CD4-positive, alpha-beta T cell (primary cell): ENCODE results near the gene RBM38. TPM values are rescaled to one million over a fixed set of nuclear protein-coding genes. Genes with fewer than 3 reads are reported as not detected.

ENCODE experiments used
- ATAC-seq: fragments of 200-7000 bp; cut with Tn5 transposase; one replicate; pipeline ENCODE4 v1.10.0; 2022; ENCODE audit warnings: mild to moderate bottlenecking; ENCODE audit not compliant: poor library complexity
- CTCF ChIA-PET: fragments of 350-600 bp; sonication (Branson Sonifier 250); formaldehyde crosslinking; loops from one replicate; lab custom pipeline; 2021; ENCODE audit warnings: antibody characterized with exemption, inconsistent platforms; lab: Charles Lee
- POLR2A ChIA-PET: fragments of 350-600 bp; sonication (Branson Sonifier 250); formaldehyde crosslinking; loops from one replicate; lab custom pipeline; 2021; ENCODE audit warnings: antibody characterized with exemption, inconsistent platforms; lab: Charles Lee
- DNase-seq, 14 experiments: peaks; one replicate each; pipeline ENCODE4 v3.0.0-alpha.2; 2013 to 2020; ENCODE audit warnings: mixed read lengths in 2 of 14
- H3K27ac ChIP-seq, 2 donors: one replicate each; pipeline versions ENCODE4 v1.5.1 to v1.7.0; 2013; ENCODE audit warnings: low read length in 2 of 2, low read depth in 1 of 2, mild to moderate bottlenecking in 1 of 2
- H3K27me3 ChIP-seq, 2 experiments: 1 replicate in 1 of 2; 2 replicates in 1 of 2; pipeline versions ENCODE4 v1.6.1 to v1.7.0; 2013; ENCODE audit warnings: low read length in 2 of 2, control low read depth in 1 of 2, mild to moderate bottlenecking in 1 of 2, moderate library complexity in 1 of 2; ENCODE audit not compliant: insufficient read depth in 2 of 2, control insufficient read depth in 1 of 2
- H3K36me3 ChIP-seq: one replicate; pipeline ENCODE4 v1.6.1; 2013; ENCODE audit warnings: low read length, control low read depth; ENCODE audit not compliant: insufficient read depth
- H3K4me1 ChIP-seq: one replicate; pipeline ENCODE4 v1.6.1; 2013; ENCODE audit warnings: low read length, control low read depth; ENCODE audit not compliant: insufficient read depth
- H3K4me3 ChIP-seq: one replicate; pipeline ENCODE4 v1.5.1; 2013; ENCODE audit warnings: mild to moderate bottlenecking, low read length, moderate library complexity
- H3K9me3 ChIP-seq, 2 experiments: 1 replicate in 1 of 2; 2 replicates in 1 of 2; pipeline versions ENCODE4 v1.6.1 to v1.7.0; 2013; ENCODE audit warnings: low read length in 2 of 2, mild to moderate bottlenecking in 2 of 2, control low read depth in 1 of 2, moderate library complexity in 1 of 2; ENCODE audit not compliant: control insufficient read depth in 1 of 2, insufficient read depth in 1 of 2
- H3K27ac Mint-ChIP-seq: one replicate; pipeline ENCODE4 v1.8.0; 2020; ENCODE audit warnings: mixed read lengths
- H3K27me3 Mint-ChIP-seq: one replicate; pipeline ENCODE4 v1.8.0; 2021; ENCODE audit warnings: mixed read lengths
- H3K36me3 Mint-ChIP-seq: one replicate; pipeline ENCODE4 v1.8.0; 2021; ENCODE audit warnings: low read depth, mixed read lengths
- H3K4me1 Mint-ChIP-seq: one replicate; pipeline ENCODE4 v1.8.0; 2021; ENCODE audit warnings: low read depth, mixed read lengths
- H3K4me3 Mint-ChIP-seq: one replicate; pipeline ENCODE4 v1.8.0; 2020; ENCODE audit warnings: mild to moderate bottlenecking, mixed read lengths
- H3K9me3 Mint-ChIP-seq: one replicate; pipeline ENCODE4 v1.8.0; 2020; ENCODE audit warnings: mixed read lengths
- CTCF ChIP-seq: fragments of 200-600 bp; IDR thresholded peaks from one replicate; pipeline ENCODE4 v1.8.0; 2022; ENCODE audit warnings: antibody characterized with exemption, mild to moderate bottlenecking
- intact Hi-C, 2 experiments: fragments of 100-400 bp; cut with DNase I in 1 of 2; cut with micrococcal nuclease in 1 of 2; formaldehyde crosslinking; loops; one replicate each; pipeline versions ENCODE4 v1.15.1 to v1.9.0; 2023 to 2025; cut with DNase I, micrococcal nuclease
- total RNA-seq, 174 experiments: library from RNA in 2 of 174; stranded (reverse) in 2 of 174; gene quantifications; one replicate each; pipeline ENCODE4 v1.2.3 and lab custom pipeline; 2021 to 2026

The RBM38 gene
- total RNA-seq, 2 experiments from 2014 or later: 604 to 645 TPM

GRCh38 chr20:57458400-57459160 lies 67.4 kb downstream of the RBM38 start:
- Mint-ChIP-seq H3K4me3 (no peak overlapping the region), H3K9me3 (no peaks in the 10 kb centered on the region), H3K27ac (no peak overlapping the region), H3K4me1 (peaks cover 8% of the 10 kb centered on the region), H3K36me3 (no peaks in the 10 kb centered on the region), H3K27me3 (no peaks in the 10 kb centered on the region)
- no peaks in the 10 kb centered on the region for H3K4me1 ChIP-seq
- intact Hi-C loops: no loop called here
- ChIA-PET CTCF (no interaction called here), POLR2A (no interaction called here)
- H3K4me3 ChIP-seq: no peak overlapping the region
- H3K27me3 ChIP-seq: no peaks in the 10 kb centered on the region
- ATAC-seq (no peak), DNase-seq (no peak)
- no peaks in the 10 kb centered on the region for H3K36me3 ChIP-seq
- no peak for TF ChIP-seq CTCF
- no peak overlapping the region for H3K27ac ChIP-seq
- H3K9me3 ChIP-seq: peaks cover 0 to 5% of the 10 kb centered on the region in 2 experiments

Other genes starting within 250 kb of the RBM38 start
- not detected for gene BMP7, start 124.8 kb upstream of the RBM38 start, total RNA-seq
- gene SPO11, start 61.6 kb upstream of the RBM38 start, total RNA-seq: not detected
- 10 to 100 TPM; 58.8 to 60.7 TPM for gene RAE1, start 40.1 kb upstream of the RBM38 start, total RNA-seq
- gene CTCFL, start 133.7 kb downstream of the RBM38 start, total RNA-seq: not detected
- gene PCK1, start 169.7 kb downstream of the RBM38 start, total RNA-seq: not detected
- gene ZBP1, start 229.0 kb downstream of the RBM38 start, total RNA-seq: 10 to 100 TPM; 39.0 to 40.1 TPM